LNCAP (cell line): ENCODE measurements around the gene PLEKHH1.

ENCODE experiments used
- CTCF ChIP-seq: fragments of 450-650 bp; IDR thresholded peaks from 2 replicates; pipeline ENCODE4 v1.5.1; 2017; ENCODE audit warnings: mild to moderate bottlenecking

The PLEKHH1 gene

GRCh38 chr14:67569651-67570290 lies 36.7 kb downstream of the PLEKHH1 start:
- TF ChIP-seq CTCF: no peak

GRCh38 chr14:67570453-67570852 lies 37.4 kb downstream of the PLEKHH1 start:
- TF ChIP-seq CTCF: no peak

GRCh38 chr14:67571275-67571990 lies 38.3 kb downstream of the PLEKHH1 start:
- peak; percentile 92 for TF ChIP-seq CTCF

DNA sequence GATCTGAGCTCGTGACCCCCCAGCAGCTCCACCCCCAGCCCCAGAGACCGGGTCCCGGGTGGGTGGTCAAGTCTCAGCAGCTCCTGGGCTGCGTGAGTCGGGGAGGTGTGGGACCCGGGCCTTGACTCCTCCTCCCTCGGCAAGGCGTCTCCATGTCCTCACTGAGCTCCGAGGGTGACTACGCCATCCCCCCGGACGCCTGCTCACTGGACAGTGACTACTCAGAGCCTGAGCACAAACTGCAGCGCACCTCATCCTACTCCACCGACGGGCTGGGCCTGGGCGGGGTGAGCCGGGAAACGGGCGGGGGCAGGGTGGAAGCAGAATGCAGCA lies 38.9 kb downstream of the PLEKHH1 start:
- no peak for TF ChIP-seq CTCF

DNA sequence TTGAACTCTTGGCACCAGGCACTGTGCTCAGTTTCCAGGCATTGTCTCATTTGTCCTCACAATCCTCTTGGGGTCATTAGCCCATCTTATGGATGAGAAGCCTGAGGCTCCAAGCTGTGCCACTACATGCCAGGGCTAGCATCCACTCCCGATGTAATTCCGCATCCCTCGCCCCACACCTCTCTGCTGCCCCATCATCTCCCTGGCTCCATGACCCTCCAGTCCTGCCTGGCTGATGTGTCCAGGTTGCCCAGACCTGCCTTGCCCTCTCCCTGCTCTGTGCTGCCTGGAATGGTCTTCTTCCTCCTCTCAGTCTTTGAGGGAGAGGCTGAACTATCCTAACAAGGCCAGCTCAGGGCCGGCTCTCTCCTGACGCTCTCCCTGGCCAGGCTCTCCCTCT lies 39.5 kb downstream of the PLEKHH1 start:
- TF ChIP-seq CTCF: no peak

DNA sequence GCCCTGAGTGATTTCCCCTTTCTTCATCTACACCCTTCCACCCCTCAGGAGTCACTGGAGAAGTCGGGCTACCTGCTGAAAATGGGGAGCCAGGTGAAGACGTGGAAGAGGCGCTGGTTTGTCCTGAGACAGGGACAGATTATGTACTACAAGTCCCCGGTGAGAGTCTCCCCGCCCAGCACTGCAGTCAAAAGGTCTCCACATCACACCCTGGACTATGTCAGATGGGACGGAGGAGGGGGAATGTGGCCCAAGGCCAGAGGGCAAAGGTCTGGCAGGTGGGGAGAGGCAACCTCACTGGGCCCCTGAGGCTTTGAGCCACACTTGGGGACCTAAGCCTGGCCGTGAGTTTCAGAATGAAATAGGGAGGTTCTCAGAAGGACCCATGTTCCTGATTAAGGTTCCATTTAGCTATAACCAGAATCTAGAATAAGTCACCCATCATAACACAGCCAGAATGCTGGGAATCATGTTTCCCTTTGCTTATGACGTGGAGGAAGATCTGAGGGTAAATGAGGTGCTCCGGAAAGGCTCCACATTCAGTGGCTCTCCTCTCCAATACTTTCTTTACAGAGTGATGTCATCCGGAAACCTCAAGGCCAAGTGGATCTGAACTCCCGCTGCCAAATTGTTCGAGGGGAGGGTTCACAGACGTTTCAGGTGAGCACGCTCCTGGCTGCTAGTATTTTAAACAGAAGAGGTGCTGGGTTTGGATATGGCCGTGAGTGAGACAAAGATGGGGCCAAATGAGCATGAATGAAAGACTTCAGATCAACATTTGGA lies 40.3 kb downstream of the PLEKHH1 start:
- no peak for TF ChIP-seq CTCF

- no peak for TF ChIP-seq CTCF
Measured at GRCh38 chr14:67574156-67574555, 41.1 kb downstream of the PLEKHH1 start.
